HG02610 (cell line): Measurements from ENCODE around the gene DIP2A.
"Not testable (repeated sequence)": the region's sequence is repeated elsewhere in the genome, so short reads cannot be mapped to it uniquely, and the experiment has no call there.

ENCODE experiments used
- ATAC-seq: cut with Tn5 transposase; IDR thresholded peaks from one replicate; pipeline ENCODE4 v1.9.1; 2021; ENCODE audit warnings: mild to moderate bottlenecking, moderate library complexity; ENCODE audit not compliant: unreplicated experiment

DIP2A gene

GRCh38 chr21:46425571-46425970 is 33.1 kb upstream of the DIP2A start:
- ATAC-seq = no peak

GRCh38 chr21:46426313-46427046 is 32.2 kb upstream of the DIP2A start:
- no peak for ATAC-seq

- ATAC-seq = no peak
These were observed 31.2 kb upstream of the DIP2A start for GRCh38 chr21:46427516-46427915.

- ATAC-seq = no peak
These were observed 30.4 kb upstream of the DIP2A start for GRCh38 chr21:46428286-46428685.

- no peak for ATAC-seq
These were observed 29.5 kb upstream of the DIP2A start for GRCh38 chr21:46428987-46429710.

GRCh38 chr21:46429754-46430681 is 28.7 kb upstream of the DIP2A start:
- no peak for ATAC-seq

GRCh38 chr21:46431448-46431847 is 27.2 kb upstream of the DIP2A start:
- ATAC-seq = no peak

- no peak for ATAC-seq
These were observed 26.7 kb upstream of the DIP2A start for GRCh38 chr21:46431884-46432488.

- not testable (repeated sequence) for ATAC-seq
These were observed 25.6 kb upstream of the DIP2A start for GRCh38 chr21:46433116-46433515.

GRCh38 chr21:46434322-46434958 is 24.3 kb upstream of the DIP2A start:
- no peak for ATAC-seq

- no peak for ATAC-seq
These were observed 22.9 kb upstream of the DIP2A start for GRCh38 chr21:46435786-46436227.

GRCh38 chr21:46436621-46437020 is 22.1 kb upstream of the DIP2A start:
- ATAC-seq = no peak

- no peak for ATAC-seq
These were observed 21.6 kb upstream of the DIP2A start for GRCh38 chr21:46437096-46437498.

- ATAC-seq = no peak
These were observed 21.2 kb upstream of the DIP2A start for GRCh38 chr21:46437511-46437910.

- ATAC-seq = no peak
These were observed 20.4 kb upstream of the DIP2A start for GRCh38 chr21:46438241-46438640.

GRCh38 chr21:46439906-46440305 is 18.8 kb upstream of the DIP2A start:
- ATAC-seq = no peak

- ATAC-seq = no peak
These were observed 17.4 kb upstream of the DIP2A start for GRCh38 chr21:46441331-46441730.

GRCh38 chr21:46441961-46442498 is 16.7 kb upstream of the DIP2A start:
- no peak for ATAC-seq

- no peak for ATAC-seq
These were observed 15.8 kb upstream of the DIP2A start for GRCh38 chr21:46442938-46443337.

GRCh38 chr21:46443910-46444309 is 14.8 kb upstream of the DIP2A start:
- no peak for ATAC-seq
